IPS-15b (cell line): ENCODE measurements around the gene B9D2.

Experiments
- H3K27me3 ChIP-seq: one replicate; pipeline ENCODE4 v1.6.1; 2013; ENCODE audit warnings: low read length; ENCODE audit not compliant: control insufficient read depth, insufficient read depth
- H3K36me3 ChIP-seq: one replicate; pipeline ENCODE4 v1.6.1; 2013; ENCODE audit warnings: low read length; ENCODE audit not compliant: control insufficient read depth, insufficient read depth
- H3K4me1 ChIP-seq: one replicate; pipeline ENCODE4 v1.6.1; 2013; ENCODE audit warnings: mild to moderate bottlenecking, low read length; ENCODE audit not compliant: control insufficient read depth, insufficient read depth
- H3K4me3 ChIP-seq: one replicate; pipeline ENCODE4 v1.5.1; 2013; ENCODE audit warnings: low read depth, low read length
- H3K9ac ChIP-seq: one replicate; pipeline ENCODE4 v1.6.1; 2013; ENCODE audit warnings: low read depth, mild to moderate bottlenecking, low read length
- H3K9me3 ChIP-seq: one replicate; pipeline ENCODE4 v1.6.1; 2013; ENCODE audit warnings: mild to moderate bottlenecking, low read length; ENCODE audit not compliant: control insufficient read depth, insufficient read depth

The B9D2 gene

GRCh38 chr19:41332000-41332399 is 31.9 kb downstream of the B9D2 start:
- H3K4me3 ChIP-seq: no peak overlapping the region
- H3K4me1 ChIP-seq: peaks cover 8% of the 10 kb centered on the region
- no peak overlapping the region for H3K9ac ChIP-seq
- peaks cover 2% of the 10 kb centered on the region for H3K27me3 ChIP-seq
- no peaks in the 10 kb centered on the region for H3K9me3 ChIP-seq
- H3K36me3 ChIP-seq: peaks cover 2% of the 10 kb centered on the region

DNA sequence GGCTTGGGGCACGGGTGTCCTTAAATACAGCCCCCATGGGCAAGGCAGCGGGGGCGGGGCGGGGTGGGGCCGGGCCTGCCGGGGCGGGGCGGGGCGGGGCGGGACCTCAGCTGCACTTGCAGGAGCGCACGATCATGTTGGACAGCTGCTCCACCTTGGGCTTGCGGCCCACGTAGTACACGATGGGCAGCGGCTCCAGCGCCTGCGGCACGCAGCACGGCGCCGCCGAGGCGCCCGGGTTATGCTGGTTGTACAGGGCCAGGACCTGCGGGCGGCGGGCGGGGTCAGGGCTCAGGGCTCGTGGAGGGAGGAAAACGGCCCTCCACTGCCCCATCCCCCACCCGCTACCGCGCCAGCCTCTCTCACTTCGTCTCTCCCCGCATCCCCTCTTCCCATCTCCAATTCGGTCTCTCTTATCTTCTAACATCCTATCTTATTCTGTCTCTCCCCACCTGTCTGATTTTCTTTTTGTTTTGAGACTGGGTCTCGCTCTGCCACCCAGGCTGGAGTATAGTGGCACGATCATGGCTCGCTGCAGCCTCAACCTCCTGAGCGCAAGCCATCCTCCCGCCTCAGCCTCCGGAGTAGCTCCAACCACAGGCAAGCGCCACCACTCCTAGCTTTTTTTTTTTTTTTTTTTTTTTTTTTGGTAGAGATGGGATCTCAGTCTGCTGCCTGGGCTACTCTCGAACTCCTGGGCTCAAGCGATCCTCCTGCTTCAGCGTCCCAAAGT is 32.8 kb downstream of the B9D2 start:
- Histone ChIP-seq H3K9ac (no peak overlapping the region), H3K4me1 (peaks cover 11% of the 10 kb centered on the region), H3K4me3 (peak overlapping the region; percentile 26), H3K9me3 (no peaks in the 10 kb centered on the region), H3K27me3 (peaks cover 2% of the 10 kb centered on the region), H3K36me3 (peaks cover 2% of the 10 kb centered on the region)

DNA sequence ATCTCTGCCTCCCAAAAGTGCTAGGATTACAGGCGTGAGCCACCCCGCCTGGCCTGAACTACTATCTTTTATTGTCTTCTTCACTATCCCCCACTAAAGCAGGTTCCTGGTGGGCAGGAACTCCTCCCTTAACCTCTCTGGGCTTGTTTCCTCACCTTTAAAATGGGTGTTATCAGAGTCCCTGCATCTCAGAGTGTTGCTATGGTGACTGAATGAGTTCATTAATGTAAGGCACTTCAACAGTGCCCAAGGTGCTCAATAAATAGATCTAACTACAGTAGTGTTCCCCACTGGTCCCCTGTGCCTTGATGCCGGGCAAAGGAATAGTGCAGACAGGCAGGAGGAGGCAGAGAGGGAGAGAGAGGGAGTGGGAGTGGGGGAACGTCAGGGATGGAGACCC is 33.5 kb downstream of the B9D2 start:
- Histone ChIP-seq H3K4me3 (no peak overlapping the region), H3K27me3 (peaks cover 2% of the 10 kb centered on the region), H3K9ac (no peak overlapping the region), H3K36me3 (peaks cover 2% of the 10 kb centered on the region), H3K4me1 (peaks cover 13% of the 10 kb centered on the region), H3K9me3 (no peaks in the 10 kb centered on the region)

- Histone ChIP-seq H3K36me3 (peaks cover 2% of the 10 kb centered on the region), H3K4me1 (peaks cover 22% of the 10 kb centered on the region), H3K27me3 (peaks cover 2% of the 10 kb centered on the region), H3K9ac (no peak overlapping the region), H3K9me3 (no peaks in the 10 kb centered on the region), H3K4me3 (no peak overlapping the region)
These were observed 35.1 kb downstream of the B9D2 start for GRCh38 chr19:41328842-41329225.

- Histone ChIP-seq H3K4me3 (peak overlapping the region; percentile 13), H3K27me3 (peaks cover 2% of the 10 kb centered on the region), H3K9me3 (no peaks in the 10 kb centered on the region), H3K9ac (no peak overlapping the region), H3K4me1 (peaks cover 24% of the 10 kb centered on the region), H3K36me3 (peaks cover 2% of the 10 kb centered on the region)
These were observed 35.6 kb downstream of the B9D2 start for GRCh38 chr19:41328157-41328841.

GRCh38 chr19:41327576-41328156 is 36.3 kb downstream of the B9D2 start:
- peak overlapping the region; percentile 54 for H3K9ac ChIP-seq
- H3K4me1 ChIP-seq: peaks cover 31% of the 10 kb centered on the region
- H3K9me3 ChIP-seq: no peaks in the 10 kb centered on the region
- peaks cover 4% of the 10 kb centered on the region for H3K36me3 ChIP-seq
- peaks cover 2% of the 10 kb centered on the region for H3K27me3 ChIP-seq
- H3K4me3 ChIP-seq: peak overlapping the region; percentile 13

DNA sequence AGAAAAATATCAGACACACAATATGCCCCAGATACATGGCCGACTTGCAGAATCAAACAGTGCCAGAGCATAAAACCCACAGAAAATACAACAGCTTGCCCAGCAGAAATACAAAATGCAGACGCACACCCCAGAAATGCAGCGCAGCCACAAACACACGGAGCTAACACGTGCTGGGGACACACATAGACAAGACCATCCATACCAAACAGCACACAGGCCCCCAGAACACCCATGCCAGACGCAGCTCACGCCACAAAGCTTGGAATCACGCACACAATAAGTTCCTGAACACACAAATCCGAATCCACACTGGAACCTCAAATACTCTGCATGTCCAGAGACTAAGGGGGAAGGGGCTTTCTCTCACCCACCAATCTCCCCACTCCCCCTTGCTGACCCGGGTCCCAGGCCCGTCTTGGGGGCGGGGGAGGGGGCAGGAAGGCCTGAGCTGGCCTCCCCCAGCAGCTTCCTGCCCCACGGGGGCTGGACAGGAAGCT is 36.8 kb downstream of the B9D2 start:
- H3K4me1 ChIP-seq: peaks cover 31% of the 10 kb centered on the region
- H3K9me3 ChIP-seq: no peaks in the 10 kb centered on the region
- H3K4me3 ChIP-seq: no peak overlapping the region
- H3K9ac ChIP-seq: no peak overlapping the region
- H3K27me3 ChIP-seq: no peaks in the 10 kb centered on the region
- peaks cover 9% of the 10 kb centered on the region for H3K36me3 ChIP-seq

- H3K4me3 ChIP-seq: peak overlapping the region; percentile 47
These were observed 37.8 kb downstream of the B9D2 start for GRCh38 chr19:41325947-41326706.

GRCh38 chr19:41325640-41325946 is 38.4 kb downstream of the B9D2 start:
- no peaks in the 10 kb centered on the region for H3K9me3 ChIP-seq
- peak overlapping the region; percentile 47 for H3K4me3 ChIP-seq
- no peaks in the 10 kb centered on the region for H3K27me3 ChIP-seq
- H3K36me3 ChIP-seq: peaks cover 6% of the 10 kb centered on the region
- peaks cover 29% of the 10 kb centered on the region for H3K4me1 ChIP-seq
- no peak overlapping the region for H3K9ac ChIP-seq

More at GRCh38 chr19:41325947-41326706, 37.8 kb downstream of the B9D2 start:
- Histone ChIP-seq H3K27me3 (no peaks in the 10 kb centered on the region), H3K36me3 (peaks cover 6% of the 10 kb centered on the region), H3K4me1 (peaks cover 29% of the 10 kb centered on the region), H3K9me3 (no peaks in the 10 kb centered on the region), H3K9ac (peak overlapping the region; percentile 39)

- Histone ChIP-seq H3K4me3 (peak overlapping the region; percentile 47), H3K4me1 (peaks cover 29% of the 10 kb centered on the region), H3K27me3 (no peaks in the 10 kb centered on the region), H3K9ac (no peak overlapping the region), H3K9me3 (no peaks in the 10 kb centered on the region), H3K36me3 (peaks cover 9% of the 10 kb centered on the region)
These were observed 38.9 kb downstream of the B9D2 start for GRCh38 chr19:41324921-41325639.

DNA sequence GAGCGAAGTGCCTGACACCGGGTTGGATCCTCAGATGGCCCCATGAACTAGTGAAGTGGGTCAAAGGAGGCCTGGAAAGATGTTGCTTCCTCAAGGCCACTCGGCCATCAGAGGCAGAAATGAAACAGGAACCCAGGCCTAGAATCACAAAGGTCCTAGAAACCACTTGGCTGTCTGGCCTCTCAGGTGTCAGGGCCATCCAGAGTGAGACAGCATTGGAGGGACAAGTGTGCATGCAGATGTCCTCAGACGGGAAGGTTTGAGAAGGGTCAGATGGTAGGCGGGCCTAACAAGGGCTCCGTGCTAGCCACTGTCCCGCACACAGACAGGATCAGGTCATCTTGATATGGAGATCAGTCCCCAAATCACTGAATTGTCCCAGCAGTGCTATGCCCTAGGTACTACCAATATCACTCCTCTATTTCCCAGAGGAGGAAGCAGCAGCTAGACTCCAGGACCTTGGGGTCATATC is 39.7 kb downstream of the B9D2 start:
- Histone ChIP-seq H3K4me1 (peaks cover 29% of the 10 kb centered on the region), H3K36me3 (peaks cover 16% of the 10 kb centered on the region), H3K9ac (no peak overlapping the region), H3K27me3 (no peaks in the 10 kb centered on the region), H3K4me3 (no peak overlapping the region), H3K9me3 (no peaks in the 10 kb centered on the region)
